GM19240 (cell line): Measurements from ENCODE around the gene CATSPERD.
A peak's percentile ranks its signal among the peaks of the same experiment; 100 is the strongest.
"Not testable (repeated sequence)": the region's sequence is repeated elsewhere in the genome, so short reads cannot be mapped to it uniquely, and the experiment has no call there.

Experiments used
- DNase-seq: peaks from one replicate; pipeline ENCODE4 v3.0.0; 2011; ENCODE audit warnings: low spot score; ENCODE audit not compliant: insufficient read length

Gene CATSPERD

GRCh38 chr19:5684694-5685430 is 35.6 kb upstream of the CATSPERD start:
- no peak for DNase-seq

- DNase-seq = no peak
These were observed 34.2 kb upstream of the CATSPERD start for GRCh38 chr19:5686326-5686646.

- peak; percentile 90 for DNase-seq
These were observed 33.6 kb upstream of the CATSPERD start for GRCh38 chr19:5686647-5687359.

- DNase-seq = no peak
These were observed 32.9 kb upstream of the CATSPERD start for GRCh38 chr19:5687360-5688198.

DNA sequence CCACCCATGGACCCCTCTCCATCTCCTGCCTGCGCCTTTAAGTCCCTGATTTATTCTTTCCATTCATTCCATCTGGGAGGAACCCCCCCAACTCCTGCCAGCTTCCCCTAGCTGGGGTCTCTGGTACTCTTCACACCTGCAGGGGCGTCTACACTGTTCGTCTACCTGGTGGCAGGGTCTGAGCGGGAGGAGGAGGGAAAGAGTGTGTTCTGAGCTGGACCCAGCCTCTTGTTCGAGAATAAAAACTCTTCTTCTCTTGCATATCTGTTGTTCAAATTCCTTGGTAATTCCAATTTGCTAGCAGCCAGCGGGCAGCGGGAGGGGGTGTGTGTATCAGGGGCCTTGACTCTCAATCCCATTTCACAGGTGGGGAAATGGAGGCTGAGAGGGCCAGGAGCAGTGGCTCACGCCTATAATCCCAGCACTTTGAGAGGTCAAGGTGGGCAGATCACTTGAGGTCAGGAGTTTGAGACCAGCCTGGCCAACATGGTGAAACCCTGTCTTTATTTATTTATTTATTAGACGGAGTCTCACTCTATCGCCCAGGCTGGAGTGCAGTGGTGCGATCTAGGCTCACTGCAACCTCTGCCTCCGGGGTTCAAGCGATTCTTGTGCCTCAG is 32.1 kb upstream of the CATSPERD start:
- DNase-seq = not testable (repeated sequence)

GRCh38 chr19:5690125-5690954 is 30.1 kb upstream of the CATSPERD start, which contains the start of gene RPL36:
RPL36 (plus strand) TSS chr19:5690295; CDS start chr19:5690508, 213 bp downstream.
- DNase-seq = peak; percentile 99

GRCh38 chr19:5690955-5691821 is 29.2 kb upstream of the CATSPERD start:
- no peak for DNase-seq

GRCh38 chr19:5691822-5692722 is 28.4 kb upstream of the CATSPERD start:
- no peak for DNase-seq

GRCh38 chr19:5692723-5693194 is 27.7 kb upstream of the CATSPERD start:
- DNase-seq = no peak

DNA sequence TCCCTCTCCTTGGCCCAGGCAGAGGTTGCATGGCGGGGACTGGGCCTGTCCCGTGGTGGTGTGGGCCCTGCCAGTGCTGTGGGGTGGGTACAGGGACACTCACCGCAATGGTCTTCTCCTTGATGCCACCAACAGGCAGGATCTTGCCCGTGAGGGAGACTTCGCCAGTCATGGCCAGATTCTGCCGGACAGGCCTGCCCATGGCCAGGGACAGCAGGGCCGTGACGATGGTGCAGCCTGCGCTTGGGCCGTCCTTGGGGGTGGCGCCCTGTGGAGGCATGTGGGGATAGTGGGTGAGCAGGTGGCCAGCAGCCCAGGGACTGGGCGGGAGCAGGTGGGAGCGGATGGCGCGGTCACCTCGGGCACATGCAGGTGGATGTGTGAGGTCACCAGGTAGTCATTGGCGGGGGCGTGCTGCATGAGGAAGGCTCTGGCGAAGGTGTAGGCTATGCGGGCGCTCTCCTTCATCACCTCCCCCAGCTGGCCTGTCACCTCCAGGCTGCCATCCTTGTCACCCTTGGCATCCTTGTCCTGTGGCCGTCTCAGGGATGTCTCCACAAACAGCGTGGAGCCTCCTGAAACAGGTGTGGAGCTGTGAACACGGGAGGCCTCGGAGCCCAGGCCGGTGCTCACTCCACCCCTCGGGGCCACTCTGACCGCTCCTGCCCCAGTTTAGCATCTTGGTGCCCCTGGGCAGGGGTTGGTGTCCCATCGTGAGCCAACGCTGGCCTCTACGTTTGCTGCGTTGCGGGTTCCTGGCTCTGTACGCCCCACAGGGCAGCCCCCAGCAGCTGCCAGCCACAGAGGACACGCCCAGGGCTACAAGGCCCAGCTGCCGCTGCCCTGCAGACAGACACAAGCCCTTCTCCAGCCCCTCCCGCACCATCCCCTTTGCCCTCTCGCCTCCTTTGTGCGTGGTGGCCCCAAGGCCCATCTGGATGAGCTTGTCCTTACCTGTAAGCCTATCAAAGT is 27.0 kb upstream of the CATSPERD start:
- DNase-seq = no peak

GRCh38 chr19:5694167-5694955 is 26.1 kb upstream of the CATSPERD start:
- DNase-seq = no peak

DNA sequence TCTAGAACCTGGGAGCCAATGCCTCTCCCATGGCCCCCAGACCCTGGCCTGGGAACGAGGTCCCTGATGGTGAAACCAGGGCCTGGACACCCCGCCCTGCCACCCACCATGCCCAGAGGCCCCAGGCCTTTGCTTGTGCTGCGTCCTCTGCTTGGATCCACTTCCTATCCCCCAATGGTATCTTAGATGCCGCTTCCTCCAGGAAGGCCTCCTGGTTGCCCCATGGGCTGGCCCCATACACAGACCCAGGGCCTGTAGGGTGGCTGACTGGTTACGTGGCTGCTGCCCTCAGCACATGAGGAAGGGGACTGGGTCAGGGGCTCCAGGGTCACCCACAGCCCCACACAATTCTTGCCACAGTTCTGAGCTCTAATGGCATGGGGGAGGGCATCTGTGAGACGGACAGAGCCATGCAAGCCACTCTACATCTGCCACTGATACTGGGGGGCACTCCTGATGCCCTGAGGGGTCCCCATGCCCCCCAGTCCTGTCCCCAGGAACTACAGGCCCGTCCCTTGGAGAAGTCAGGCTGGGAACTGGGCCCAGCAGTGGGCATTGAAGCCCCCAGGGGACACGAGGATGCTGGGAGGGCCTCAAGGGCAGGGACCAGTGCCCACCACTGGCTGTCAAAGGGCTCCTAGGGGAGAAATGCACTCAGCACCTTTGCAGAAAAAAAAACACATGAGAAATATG is 25.3 kb upstream of the CATSPERD start:
- DNase-seq = no peak

DNA sequence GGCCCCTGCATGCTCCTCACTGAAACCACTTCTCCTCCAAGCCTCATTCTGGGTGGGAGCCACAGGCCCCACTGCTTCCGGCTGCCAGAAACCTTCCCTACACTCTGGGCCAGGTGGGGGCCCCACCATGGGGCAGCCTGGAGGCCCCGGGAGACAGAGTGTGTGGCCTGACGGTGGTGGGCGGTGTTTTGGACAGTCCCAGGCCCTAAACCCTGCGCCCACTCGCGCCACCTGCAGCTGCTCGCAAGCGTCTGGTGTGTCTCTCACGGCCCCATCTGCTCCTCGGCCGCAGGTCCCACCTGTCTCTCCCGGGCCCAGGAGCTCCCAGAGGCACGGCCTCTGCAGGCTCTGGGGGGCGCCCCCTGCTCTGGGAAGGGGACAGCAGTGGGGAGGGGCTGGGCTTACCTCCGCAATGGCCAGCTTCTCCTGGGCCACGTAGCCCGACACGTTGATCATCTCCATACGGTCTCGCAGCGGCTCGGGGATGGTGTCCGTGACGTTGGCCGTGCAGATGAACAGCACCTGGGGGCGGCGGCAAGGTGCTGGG is 24.7 kb upstream of the CATSPERD start:
- no peak for DNase-seq

- DNase-seq = no peak
These were observed 24.0 kb upstream of the CATSPERD start for GRCh38 chr19:5696196-5697021.
